Kidney (tissue), 14 donors: Measurements from ENCODE around the gene GDF3. TPM values are rescaled to one million over a fixed set of nuclear protein-coding genes. Genes with fewer than 3 reads are reported as not detected.

Experiments
- DNase-seq, 5 donors: peaks; one replicate each; pipeline ENCODE4 v3.0.0-alpha.2; 2013 to 2020
- FAIRE-seq: peaks from 2 replicates; lab custom pipeline; 2012; peaks lifted over from hg19 to GRCh38; lab: Jason Lieb, UNC
- H3K27ac ChIP-seq, 2 donors: one replicate each; pipeline ENCODE4 v1.7.0; 2013; ENCODE audit warnings: low read depth in 2 of 2, low read length in 2 of 2, inconsistent platforms in 1 of 2
- H3K27me3 ChIP-seq: one replicate; pipeline ENCODE4 v1.7.1; 2013; ENCODE audit warnings: low read length, inconsistent platforms; ENCODE audit not compliant: control insufficient read depth, insufficient read depth
- H3K36me3 ChIP-seq, 3 donors: one replicate each; pipeline versions ENCODE4 v1.7.0 to v1.7.1; 2013; ENCODE audit warnings: low read length in 3 of 3, control low read depth in 1 of 3, inconsistent platforms in 1 of 3; ENCODE audit not compliant: insufficient read depth in 3 of 3, control insufficient read depth in 2 of 3
- H3K4me1 ChIP-seq, 3 donors: one replicate each; pipeline versions ENCODE4 v1.7.0 to v1.7.1; 2013; ENCODE audit warnings: low read length in 3 of 3, inconsistent platforms in 1 of 3, low read depth in 1 of 3; ENCODE audit not compliant: control insufficient read depth in 2 of 3, insufficient read depth in 2 of 3
- H3K4me3 ChIP-seq, 3 donors: one replicate each; pipeline versions ENCODE4 v1.7.0 to v1.8.1; 2013; ENCODE audit warnings: low read length in 3 of 3, control low read depth in 1 of 3, inconsistent platforms in 1 of 3
- H3K9ac ChIP-seq, 3 donors: one replicate each; pipeline versions ENCODE4 v1.7.0 to v1.7.1; 2013; ENCODE audit warnings: low read length in 3 of 3, control low read depth in 1 of 3, inconsistent platforms in 1 of 3
- H3K9me3 ChIP-seq, 3 donors: one replicate each; pipeline versions ENCODE4 v1.7.0 to v1.7.1; 2013; ENCODE audit warnings: low read length in 3 of 3, control low read depth in 1 of 3, inconsistent platforms in 1 of 3; ENCODE audit not compliant: control insufficient read depth in 2 of 3, insufficient read depth in 1 of 3
- CTCF ChIP-seq: IDR thresholded peaks from 3 replicates; pipeline ENCODE4 v1.5.1; 2012; ENCODE audit warnings: mild to moderate bottlenecking, moderate library complexity, borderline replicate concordance; ENCODE audit not compliant: insufficient read depth; ENCODE audit errors: extremely low read depth
- intact Hi-C: fragments of 100-400 bp; cut with DNase I; formaldehyde crosslinking; loops from one replicate; pipeline ENCODE4 v1.11.1; 2022
- polyA plus RNA-seq: library from polyadenylated mRNA; stranded (reverse); fragments of 350-450 nt; fragmentation: Illumina TruSeq; extraction: RNeasy Lipid Tissue Mini Kit (QIAGEN cat#74804); gene quantifications from one replicate; pipeline ENCODE4 v1.2.3, GENCODE V29; 2014; ENCODE audit warnings: low read depth, low replicate concordance; ENCODE audit not compliant: insufficient read depth
- total RNA-seq: library from RNA; stranded (reverse); fragmentation: NEBNext Ultra II Directional; extraction: Animal tissue kit (Norgen Biotek cat#: 25700); gene quantifications from one replicate; pipeline ENCODE4 v1.2.1, GENCODE V29; 2021
- donor health status: control.
- donor health status: control.
- donor health status: control.
- donor health status: control.
- donor health status: control.
- donor health status: DM: yes; HTN: yes; CAD: no.
- donor health status: Normal renal cell carcinoma (clear cell type).

The GDF3 gene
- total and polyA plus RNA-seq, 2 donors from 2014 or later = 0.66 to 1.6 TPM

GRCh38 chr12:7694556-7695236 is 879 bp downstream of the GDF3 start:
- TF ChIP-seq CTCF = no peak
- Histone ChIP-seq H3K27me3 (no peaks in the 10 kb centered on the region), H3K36me3 (no peaks in the 10 kb centered on the region), H3K9ac (no peak overlapping the region), H3K4me3 (no peak overlapping the region), H3K4me1 (no peaks in the 10 kb centered on the region), H3K9me3 (no peaks in the 10 kb centered on the region), H3K27ac (no peak overlapping the region)
- DNase-seq = no peak
- intact Hi-C loops = no loop called here
- FAIRE-seq = no peak

GRCh38 chr12:7693793-7694192 is 1.8 kb downstream of the GDF3 start:
- Histone ChIP-seq H3K27me3 (no peaks in the 10 kb centered on the region), H3K4me1 (no peaks in the 10 kb centered on the region), H3K9ac (no peak overlapping the region), H3K4me3 (no peak overlapping the region), H3K36me3 (no peaks in the 10 kb centered on the region), H3K9me3 (no peaks in the 10 kb centered on the region), H3K27ac (no peak overlapping the region)
- no peak for DNase-seq
- TF ChIP-seq CTCF = no peak
- FAIRE-seq = no peak
- intact Hi-C loops = no loop called here

GRCh38 chr12:7681535-7681934 is 14.0 kb downstream of the GDF3 start:
- Histone ChIP-seq H3K9ac (no peak overlapping the region), H3K27me3 (no peaks in the 10 kb centered on the region), H3K9me3 (no peaks in the 10 kb centered on the region), H3K4me3 (no peak overlapping the region), H3K36me3 (no peaks in the 10 kb centered on the region), H3K4me1 (no peaks in the 10 kb centered on the region), H3K27ac (no peak overlapping the region)
- no peak for TF ChIP-seq CTCF
- DNase-seq (no peak), FAIRE-seq (no peak)
- intact Hi-C loops = no loop called here
